HEK293 (cell line): ENCODE data around the gene FGFR4.
A peak's percentile ranks its signal among the peaks of the same experiment; 100 is the strongest.

Experiments
- CTCF ChIA-PET: fragments of 350-600 bp; formaldehyde crosslinking; extraction: SDS; loops from one replicate; lab custom pipeline; 2021; ENCODE audit warnings: antibody characterized with exemption; lab: Yijun Ruan, JAX
- POLR2A ChIA-PET: fragments of 300-600 bp; formaldehyde crosslinking; extraction: SDS; loops from one replicate; lab custom pipeline; 2020; ENCODE audit warnings: antibody characterized with exemption, inconsistent platforms; lab: Yijun Ruan, JAX
- H3K27ac ChIP-seq: fragments of 200-500 bp; sonication (Bioruptor generic); 2 replicates; pipeline ENCODE4 v1.5.1; 2014; ENCODE audit warnings: low read depth, low read length, control low read depth, inconsistent platforms; ENCODE audit errors: extremely low read depth
- H3K36me3 ChIP-seq, 2 experiments: fragments of 200-500 bp in 1 of 2; sonication (Bioruptor generic) in 1 of 2; 1 replicate in 1 of 2; 2 replicates in 1 of 2; pipeline ENCODE4 v1.5.1; 2014 to 2017; ENCODE audit warnings: inconsistent platforms in 2 of 2, low read length in 2 of 2; ENCODE audit not compliant: control insufficient read depth in 2 of 2, insufficient read depth in 1 of 2
- H3K4me1 ChIP-seq: fragments of 200-500 bp; sonication (Bioruptor generic); 2 replicates; pipeline ENCODE4 v1.5.1; 2014; ENCODE audit warnings: mild to moderate bottlenecking, low read length, inconsistent platforms; ENCODE audit not compliant: control insufficient read depth, insufficient read depth
- H3K4me3 ChIP-seq: 2 replicates; pipeline ENCODE4 v1.5.1; 2011; ENCODE audit warnings: low read depth, mild to moderate bottlenecking, control low read depth, low read length, moderate library complexity
- H3K9me3 ChIP-seq: fragments of 200-500 bp; sonication (Bioruptor generic); 2 replicates; pipeline ENCODE4 v1.5.1; 2014; ENCODE audit warnings: low read depth, low read length, inconsistent platforms; ENCODE audit not compliant: control insufficient read depth, insufficient read depth
- GFI1B ChIP-seq: fragments of 450-650 bp; formaldehyde crosslinking; IDR thresholded peaks from 2 replicates; pipeline ENCODE4 v1.5.1; 2016; ENCODE audit warnings: missing biosample characterization, missing genetic modification characterization
- GLIS1 ChIP-seq: fragments of 450-650 bp; formaldehyde crosslinking; IDR thresholded peaks from 2 replicates; pipeline ENCODE4 v1.5.1; 2016; ENCODE audit warnings: missing biosample characterization, missing genetic modification characterization
- HOXC10 ChIP-seq: sonication (generic); formaldehyde crosslinking; IDR thresholded peaks from 2 replicates; pipeline ENCODE4 v1.8.1; 2023; ENCODE audit warnings: mild to moderate bottlenecking, missing genetic modification reagents
- PATZ1 ChIP-seq: fragments of 450-650 bp; formaldehyde crosslinking; IDR thresholded peaks from 2 replicates; pipeline ENCODE4 v1.5.1; 2016; ENCODE audit warnings: missing biosample characterization, missing genetic modification characterization
- PRDM10 ChIP-seq: fragments of 450-650 bp; formaldehyde crosslinking; IDR thresholded peaks from 2 replicates; pipeline ENCODE4 v1.5.1; 2016; ENCODE audit warnings: missing biosample characterization, missing genetic modification characterization
- SP2 ChIP-seq: fragments of 450-650 bp; formaldehyde crosslinking; IDR thresholded peaks from 2 replicates; pipeline ENCODE4 v1.5.1; 2016; ENCODE audit warnings: missing biosample characterization, missing genetic modification characterization
- ZBTB1 ChIP-seq: fragments of 450-650 bp; formaldehyde crosslinking; IDR thresholded peaks from 2 replicates; pipeline ENCODE4 v1.5.1; 2016; ENCODE audit warnings: missing biosample characterization, missing genetic modification characterization
- ZBTB17 ChIP-seq: fragments of 450-650 bp; formaldehyde crosslinking; IDR thresholded peaks from 2 replicates; pipeline ENCODE4 v1.5.1; 2016; ENCODE audit warnings: missing biosample characterization, missing genetic modification characterization
- ZBTB7A ChIP-seq: fragments of 450-650 bp; formaldehyde crosslinking; IDR thresholded peaks from 2 replicates; pipeline ENCODE4 v1.5.1; 2016; ENCODE audit warnings: low read depth, missing biosample characterization, missing genetic modification characterization
- ZNF169 ChIP-seq: fragments of 450-650 bp; formaldehyde crosslinking; IDR thresholded peaks from 2 replicates; pipeline ENCODE4 v1.5.1; 2016; ENCODE audit warnings: missing biosample characterization, missing genetic modification characterization
- ZNF175 ChIP-seq: fragments of 450-650 bp; formaldehyde crosslinking; IDR thresholded peaks from 2 replicates; pipeline ENCODE4 v1.5.1; 2016; ENCODE audit warnings: missing biosample characterization, missing genetic modification characterization
- ZNF2 ChIP-seq: fragments of 450-650 bp; formaldehyde crosslinking; IDR thresholded peaks from 2 replicates; pipeline ENCODE4 v1.5.1; 2016; ENCODE audit warnings: missing biosample characterization, missing genetic modification characterization
- ZNF302 ChIP-seq: fragments of 450-650 bp; formaldehyde crosslinking; IDR thresholded peaks from 2 replicates; pipeline ENCODE4 v1.5.1; 2016; ENCODE audit warnings: missing biosample characterization, missing genetic modification characterization, low read depth
- ZNF350 ChIP-seq: fragments of 450-650 bp; formaldehyde crosslinking; IDR thresholded peaks from 2 replicates; pipeline ENCODE4 v1.5.0; 2017; ENCODE audit warnings: missing biosample characterization, mild to moderate bottlenecking, missing genetic modification characterization
- ZNF37A ChIP-seq: fragments of 450-650 bp; IDR thresholded peaks from 2 replicates; pipeline ENCODE4 v1.5.1; 2018; ENCODE audit warnings: missing biosample characterization, missing genetic modification characterization
- ZNF548 ChIP-seq: fragments of 450-650 bp; formaldehyde crosslinking; IDR thresholded peaks from 2 replicates; pipeline ENCODE4 v1.5.1; 2016; ENCODE audit warnings: missing biosample characterization, missing genetic modification characterization
- ZNF555 ChIP-seq: fragments of 450-650 bp; formaldehyde crosslinking; conservative IDR thresholded peaks from 2 replicates; pipeline ENCODE4 v1.5.1; 2017; ENCODE audit warnings: missing biosample characterization, mild to moderate bottlenecking, missing genetic modification characterization, inconsistent platforms
- ZNF624 ChIP-seq: fragments of 450-650 bp; formaldehyde crosslinking; IDR thresholded peaks from 2 replicates; pipeline ENCODE4 v1.5.1; 2017; ENCODE audit warnings: missing biosample characterization, missing genetic modification characterization
- ZSCAN18 ChIP-seq: fragments of 450-650 bp; formaldehyde crosslinking; IDR thresholded peaks from 2 replicates; pipeline ENCODE4 v1.5.1; 2016; ENCODE audit warnings: missing biosample characterization, missing genetic modification characterization

The FGFR4 gene

GRCh38 chr5:177134697-177135225, 48.0 kb downstream of the FGFR4 start (continued):
- TF ChIP-seq ZSCAN18 (tag by site-specific recombination) (no peak), ZBTB17 (tag by site-specific recombination) (peak; percentile 83), ZNF624 (tag by site-specific recombination) (no peak), ZNF2 (tag by site-specific recombination) (no peak), SP2 (tag by site-specific recombination) (no peak), ZNF37A (tag by site-specific recombination) (no peak), ZNF548 (tag by site-specific recombination) (no peak), PRDM10 (tag by site-specific recombination) (peak; percentile 70), ZNF350 (no peak), HOXC10 (CRISPR knock-in tag) (no peak), ZNF555 (tag by site-specific recombination) (no peak), ZNF169 (no peak), GLIS1 (no peak), ZNF175 (tag by site-specific recombination) (no peak), ZNF302 (no peak), PATZ1 (tag by site-specific recombination) (peak; percentile 72), ZBTB7A (tag by site-specific recombination) (no peak)

- no peak overlapping the region for H3K27ac ChIP-seq
- TF ChIP-seq GFI1B (tag by site-specific recombination) (0 out of 2 replicates have a peak, but pooled peaks have one; percentile 24), ZBTB1 (tag by site-specific recombination) (no peak)
- CTCF ChIA-PET: no interaction called here
- no peak overlapping the region for H3K4me3 ChIP-seq
- H3K9me3 ChIP-seq: no peaks in the 10 kb centered on the region
- peaks cover 16% of the 10 kb centered on the region for H3K4me1 ChIP-seq
- peaks cover 79 to 81% of the 10 kb centered on the region in 2 experiments for H3K36me3 ChIP-seq
- POLR2A ChIA-PET: no interaction called here
Measured at GRCh38 chr5:177140312-177140711, 53.6 kb downstream of the FGFR4 start.
